Measurements from ENCODE around the gene VPS37C. TPM values are rescaled to one million over a fixed set of nuclear protein-coding genes. Genes with fewer than 3 reads are reported as not detected.

The VPS37C gene
- total and polyA plus RNA-seq, 10 of the 15 experiments (the other 5 are each of a cell fraction or from before 2014, with no cell fraction given): 0.39 to 16.5 (median 7.8) TPM

- CTCF ChIA-PET: no interaction called here
- H3K27ac ChIP-seq (ENCODE audit: control insufficient read depth, insufficient read depth): no peak overlapping the region
- WGBS (ENCODE audit: insufficient coverage, insufficient replicate concordance, low lambda C conversion rate, missing lambda C conversion rate): 84% methylated on average over 2 of the region's 3 CpGs
- FAIRE-seq: no peak
- H3K9me3 ChIP-seq (replicated peaks; ENCODE audit: control insufficient read depth, insufficient read depth, low read length): no peaks in the 10 kb centered on the region; the same call in 2 of the 3 replicates
- BruUV-seq (replicated peaks): no TSS peak
- peak; percentile 44 for TF ChIP-seq BCL3 (IDR thresholded peaks at IDR 0.05; ENCODE audit: borderline replicate concordance, insufficient read depth, low read depth, low read length, poor library complexity, severe bottlenecking)
- no peak for TF ChIP-seq POU2F2 (IDR thresholded peaks at IDR 0.05; ENCODE audit: borderline replicate concordance, low read depth, low read length)
- TF ChIP-seq ZNF592 (IDR thresholded peaks at IDR 0.05): no peak
- no peak overlapping the region for H3K4me3 ChIP-seq
- RAD21 ChIA-PET (ENCODE audit: unreplicated experiment): no interaction called here
- SMC1A ChIA-PET (ENCODE audit: uncharacterized antibody, unreplicated experiment): interaction anchor here (0.9 kb wide), 1 partner anchor 11 kb away, joined by 4 read pairs; no protein-coding TSS in a partner anchor
- DNase-seq (ENCODE audit: low read depth, low spot score): no peak
- POLR2A ChIA-PET: no interaction called here
- H3K36me3 ChIP-seq (ENCODE audit: control insufficient read depth in 2 of 2, insufficient read depth in 2 of 2, low read length in 1 of 2): no peaks in the 10 kb centered on the region
- H3K79me2 ChIP-seq (ENCODE audit: control insufficient read depth, insufficient read depth, low read length): no peaks in the 10 kb centered on the region
- H2AFZ ChIP-seq (ENCODE audit: control insufficient read depth, low read depth, low read length): no peak overlapping the region
- peaks cover 3% of the 10 kb centered on the region for H3K4me1 ChIP-seq (ENCODE audit: control insufficient read depth, insufficient read depth, low read length)
- no peaks in the 10 kb centered on the region for H4K20me1 ChIP-seq (ENCODE audit: control insufficient read depth, insufficient read depth)
- H3K4me2 ChIP-seq (ENCODE audit: control insufficient read depth, insufficient read depth): no peak overlapping the region
- intact Hi-C loops (cut with micrococcal nuclease; ENCODE audit: unreplicated experiment): no loop called here
- no peak for ATAC-seq
- no peaks in the 10 kb centered on the region for H3K27me3 ChIP-seq (replicated peaks in 1 of 2; ENCODE audit: control insufficient read depth in 2 of 2, insufficient read depth in 2 of 2, low read length in 1 of 2)
- in situ Hi-C loops (cut with MboI): no loop called here
- no peak overlapping the region for H3K9ac ChIP-seq (ENCODE audit: control insufficient read depth, insufficient read depth, low read length)
Measured at GRCh38 chr11:61103851-61104423, 57.3 kb downstream of the VPS37C start.

Measured in GM12878 (cell line).